AG09319 (cell line): ENCODE data around the gene LCN2.

Experiments used
- DNase-seq: peaks from one replicate; pipeline ENCODE4 v3.0.0-alpha.2; 2010; ENCODE audit warnings: low read depth; ENCODE audit errors: extremely low read depth
- TF ChIP-seq, protein P1 (sequence below): IDR thresholded peaks from 2 replicates; pipeline ENCODE4 v1.5.1; 2011; ENCODE audit warnings: low read depth, mild to moderate bottlenecking, inconsistent platforms, low read length, moderate library complexity

The LCN2 gene

DNA sequence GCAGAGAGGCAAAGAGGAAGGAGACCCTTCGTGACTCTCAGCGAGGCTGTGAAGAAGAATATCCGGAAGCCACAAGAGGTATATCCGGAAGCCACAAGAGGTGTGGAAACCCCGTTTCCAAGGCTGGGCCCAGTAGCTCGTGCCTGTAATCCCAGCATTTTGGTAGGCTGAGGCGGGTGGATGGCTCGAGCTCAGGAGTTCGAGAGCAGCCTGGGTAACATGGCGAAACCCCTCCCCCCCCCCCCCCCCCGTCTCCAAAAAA is 10.2 kb downstream of the LCN2 start:
- DNase-seq: no peak
- TF ChIP-seq, protein P1, sequence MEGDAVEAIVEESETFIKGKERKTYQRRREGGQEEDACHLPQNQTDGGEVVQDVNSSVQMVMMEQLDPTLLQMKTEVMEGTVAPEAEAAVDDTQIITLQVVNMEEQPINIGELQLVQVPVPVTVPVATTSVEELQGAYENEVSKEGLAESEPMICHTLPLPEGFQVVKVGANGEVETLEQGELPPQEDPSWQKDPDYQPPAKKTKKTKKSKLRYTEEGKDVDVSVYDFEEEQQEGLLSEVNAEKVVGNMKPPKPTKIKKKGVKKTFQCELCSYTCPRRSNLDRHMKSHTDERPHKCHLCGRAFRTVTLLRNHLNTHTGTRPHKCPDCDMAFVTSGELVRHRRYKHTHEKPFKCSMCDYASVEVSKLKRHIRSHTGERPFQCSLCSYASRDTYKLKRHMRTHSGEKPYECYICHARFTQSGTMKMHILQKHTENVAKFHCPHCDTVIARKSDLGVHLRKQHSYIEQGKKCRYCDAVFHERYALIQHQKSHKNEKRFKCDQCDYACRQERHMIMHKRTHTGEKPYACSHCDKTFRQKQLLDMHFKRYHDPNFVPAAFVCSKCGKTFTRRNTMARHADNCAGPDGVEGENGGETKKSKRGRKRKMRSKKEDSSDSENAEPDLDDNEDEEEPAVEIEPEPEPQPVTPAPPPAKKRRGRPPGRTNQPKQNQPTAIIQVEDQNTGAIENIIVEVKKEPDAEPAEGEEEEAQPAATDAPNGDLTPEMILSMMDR: no peak

DNA sequence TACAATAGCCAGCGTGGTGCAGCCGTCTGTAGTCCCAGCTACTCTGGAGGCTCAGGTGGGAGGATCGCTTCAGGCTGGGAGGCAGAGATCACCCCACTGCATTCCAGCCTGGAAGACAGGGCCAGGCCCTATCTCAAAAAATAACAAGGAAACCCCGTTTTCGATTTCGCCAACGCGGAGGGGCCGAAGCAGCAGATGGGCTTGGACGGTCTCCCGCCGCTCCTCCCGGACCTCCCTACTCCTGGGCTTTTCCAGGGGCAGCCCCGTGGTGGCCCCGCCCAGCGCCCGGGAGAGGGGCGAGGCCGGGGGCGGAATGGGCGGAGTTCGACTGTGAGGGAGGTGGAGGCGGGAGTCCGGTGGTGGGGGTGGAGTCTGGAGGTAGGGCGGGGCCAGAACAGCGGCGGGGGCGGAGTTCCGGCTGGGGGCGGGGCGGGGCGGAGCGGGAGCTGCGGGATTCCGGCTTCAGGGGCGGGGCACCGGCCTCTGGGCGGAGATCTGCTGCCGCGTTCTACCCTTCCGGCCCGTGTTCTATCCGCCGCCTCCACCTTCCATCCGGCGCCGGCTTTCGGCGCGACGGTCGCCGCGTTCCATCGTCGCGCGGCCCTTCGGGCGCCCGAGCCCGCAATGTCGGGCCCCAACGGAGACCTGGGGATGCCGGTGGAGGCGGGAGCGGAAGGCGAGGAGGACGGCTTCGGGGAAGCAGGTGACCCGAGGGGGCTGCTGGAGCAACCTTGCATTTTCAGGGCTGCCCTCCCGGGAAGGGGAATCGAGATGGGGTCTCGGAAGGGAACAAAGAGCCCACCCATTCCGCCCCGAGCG is 10.7 kb downstream of the LCN2 start, which contains the start of gene BBLN:
TSS of gene BBLN (plus strand) at position 482 of the 819 bp plus-strand sequence. CDS start at position 625, 143 bp downstream.
- TF ChIP-seq, protein P1: no peak
- DNase-seq: peak; percentile 81

GRCh38 chr9:128160603-128160987 is 11.3 kb downstream of the LCN2 start:
- no peak for DNase-seq
- TF ChIP-seq, protein P1: no peak

- no peak for DNase-seq
- TF ChIP-seq, protein P1: no peak
Observed at GRCh38 chr9:128161215-128161902, 12.1 kb downstream of the LCN2 start.

GRCh38 chr9:128162215-128163026 is 13.2 kb downstream of the LCN2 start:
- no peak for DNase-seq
- TF ChIP-seq, protein P1: no peak

- TF ChIP-seq, protein P1: no peak
- no peak for DNase-seq
Observed at GRCh38 chr9:128163027-128163515, 13.8 kb downstream of the LCN2 start.
